Midbrain (tissue), 1 donor: ENCODE measurements around the gene ATP9A.
"Not testable (repeated sequence)": the region's sequence is repeated elsewhere in the genome, so short reads cannot be mapped to it uniquely, and the experiment has no call there.

ENCODE experiments used
- DNase-seq: peaks from one replicate; lab custom pipeline; 2025; lab: John Stamatoyannopoulos, UW

Gene ATP9A

GRCh38 chr20:51796340-51796739 lies 28.1 kb upstream of the ATP9A start:
- no peak for DNase-seq

DNA sequence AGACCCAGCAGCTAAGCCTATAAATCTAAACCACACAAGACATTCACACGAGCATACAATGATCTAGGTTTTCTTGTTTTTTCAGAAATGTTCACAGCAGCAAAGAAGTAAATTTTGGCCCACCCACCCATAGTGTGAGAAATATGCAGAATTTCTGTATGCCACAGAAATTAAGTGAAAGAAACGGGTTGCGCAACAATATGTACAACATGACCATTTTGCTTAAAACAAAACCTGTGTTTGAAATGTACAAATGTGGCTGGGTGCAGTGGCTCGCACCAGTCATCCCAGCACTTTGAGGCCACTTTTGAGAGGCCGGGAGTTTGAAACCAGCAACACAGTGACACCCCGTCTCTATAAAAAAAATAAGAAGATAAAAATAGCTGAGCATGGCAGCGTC lies 24.8 kb upstream of the ATP9A start:
- no peak for DNase-seq

- DNase-seq: no peak
Measured at GRCh38 chr20:51791626-51792025, 23.4 kb upstream of the ATP9A start.

DNA sequence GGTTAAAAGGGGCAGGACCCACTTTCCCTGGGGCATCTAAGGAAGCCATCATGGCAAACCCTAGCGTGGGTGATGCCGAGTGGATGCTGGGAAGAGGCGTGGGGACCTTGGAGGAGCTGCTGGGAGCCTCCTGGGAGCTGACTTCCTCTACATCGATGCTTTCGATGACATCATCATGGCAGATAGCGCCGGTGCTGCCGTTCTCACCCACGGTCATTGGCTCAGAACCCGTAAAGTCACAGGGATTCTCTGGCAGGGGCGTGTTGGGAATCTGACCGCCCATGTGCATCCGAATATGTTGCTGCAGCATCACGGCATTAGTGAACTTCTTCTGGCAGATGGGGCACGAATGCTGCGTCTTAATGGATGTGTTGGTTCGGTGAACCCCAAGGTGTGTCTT lies 22.1 kb upstream of the ATP9A start:
- no peak for DNase-seq

- no peak for DNase-seq
Measured at GRCh38 chr20:51789434-51789833, 21.2 kb upstream of the ATP9A start.

DNA sequence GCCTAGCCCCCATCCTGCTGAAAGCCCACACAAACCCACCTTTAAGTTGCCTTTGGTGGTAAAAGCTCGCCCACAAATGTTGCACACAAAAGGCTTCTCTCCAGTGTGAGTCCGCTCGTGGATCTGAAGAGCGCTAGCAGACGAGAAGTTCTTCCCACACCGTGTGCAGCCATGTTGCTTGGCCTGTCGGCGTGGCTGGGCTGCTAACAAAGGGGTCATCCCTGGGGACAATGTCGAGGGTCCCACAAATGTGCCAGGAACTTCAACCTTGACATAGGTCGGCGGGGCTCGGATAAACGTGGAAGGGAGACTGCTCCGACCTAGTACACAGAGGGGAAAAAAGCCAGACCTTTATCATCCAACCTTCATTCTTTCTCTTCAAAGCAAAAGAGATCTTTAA lies 20.6 kb upstream of the ATP9A start:
- no peak for DNase-seq

GRCh38 chr20:51784299-51784698 lies 16.1 kb upstream of the ATP9A start:
- no peak for DNase-seq

DNA sequence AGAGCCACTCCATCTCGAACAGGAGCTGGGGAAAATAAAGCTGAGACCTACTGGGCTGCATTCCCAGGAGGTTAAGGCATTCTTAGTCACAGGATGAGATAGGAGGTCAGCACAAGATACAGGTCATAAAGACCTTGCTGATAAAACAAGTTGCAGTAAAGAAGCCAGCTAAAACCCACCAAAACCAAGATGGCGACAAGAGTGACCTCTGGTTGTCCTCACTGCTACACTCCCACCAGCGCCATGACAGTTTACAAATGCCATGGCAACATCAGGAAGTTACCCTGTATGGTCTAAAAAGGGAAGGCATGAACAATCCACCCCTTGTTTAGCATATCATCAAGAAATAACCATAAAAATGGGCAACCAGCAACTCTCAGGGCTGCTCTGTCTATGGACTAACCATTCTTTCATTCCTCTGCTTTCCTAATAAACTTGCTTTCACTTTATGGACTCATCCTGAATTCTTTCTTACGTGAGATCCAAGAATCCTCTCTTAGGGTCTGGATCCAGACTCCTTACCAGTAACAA lies 10.1 kb upstream of the ATP9A start:
- not testable (repeated sequence) for DNase-seq

GRCh38 chr20:51775241-51775640 lies 7.1 kb upstream of the ATP9A start:
- DNase-seq: no peak

GRCh38 chr20:51772236-51772635 lies 4.0 kb upstream of the ATP9A start:
- DNase-seq: no peak

DNA sequence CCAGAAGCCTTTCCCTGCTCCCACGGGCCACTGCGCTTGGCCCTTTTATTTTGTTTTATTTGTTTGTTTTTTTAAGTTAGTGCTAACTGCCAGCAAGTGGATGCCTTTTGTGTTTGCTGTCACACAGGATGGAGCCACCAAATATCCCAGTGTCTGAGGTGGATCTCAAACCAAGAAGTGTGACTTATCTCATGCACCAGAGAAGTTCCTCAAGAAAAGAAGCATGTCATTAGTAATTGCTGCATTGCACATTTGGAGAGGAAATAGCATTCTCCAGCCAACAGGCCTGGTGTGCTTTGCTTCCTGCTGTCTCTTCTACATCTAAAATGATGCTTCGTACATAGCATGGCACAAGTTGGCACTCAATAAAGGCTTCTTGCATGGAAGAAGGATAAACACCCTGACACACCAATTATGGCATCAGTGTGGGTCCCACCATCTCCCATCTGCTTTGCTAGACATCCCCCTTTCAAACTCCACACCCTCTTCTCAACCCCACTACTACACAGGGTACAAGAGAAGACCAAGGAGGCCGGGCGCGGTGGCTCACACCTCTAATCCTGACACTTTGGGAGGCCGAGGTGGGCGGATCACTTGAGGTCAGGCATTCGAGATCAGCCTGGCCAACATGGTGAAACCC lies 1.9 kb upstream of the ATP9A start:
- DNase-seq: no peak

DNA sequence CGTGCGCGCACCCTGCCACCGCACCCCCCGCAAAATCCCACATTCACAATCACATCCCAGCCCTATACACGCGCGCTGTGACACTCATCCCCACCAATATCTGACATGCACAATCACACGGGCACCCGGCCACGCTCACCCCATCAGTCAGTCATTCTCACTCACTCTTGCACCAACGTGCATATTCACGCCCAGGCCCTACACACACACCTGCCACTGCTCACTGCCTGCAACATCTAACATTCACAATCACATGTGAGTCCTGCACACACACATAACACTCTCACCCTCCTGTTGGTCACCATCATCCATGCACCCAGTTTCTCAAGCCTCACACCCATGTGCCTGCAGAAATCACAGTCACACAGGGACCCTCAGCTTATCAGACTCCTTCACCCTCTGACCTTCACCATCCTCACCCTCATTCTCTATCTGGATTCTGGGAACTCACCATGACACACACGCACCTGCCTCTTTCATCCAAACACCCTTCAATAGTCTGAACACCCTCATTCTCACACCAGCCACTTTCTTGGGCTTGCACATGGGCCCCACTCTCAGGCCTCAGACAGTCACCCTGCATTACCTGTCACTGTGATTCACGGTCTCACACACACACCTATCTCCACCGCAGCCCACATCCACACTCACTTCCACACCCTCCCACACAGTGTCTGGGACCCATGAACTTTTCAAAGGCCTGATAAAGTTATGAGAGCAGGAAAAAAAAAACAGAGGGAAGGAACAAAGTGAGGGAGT lies 748 bp upstream of the ATP9A start:
- DNase-seq: no peak

DNA sequence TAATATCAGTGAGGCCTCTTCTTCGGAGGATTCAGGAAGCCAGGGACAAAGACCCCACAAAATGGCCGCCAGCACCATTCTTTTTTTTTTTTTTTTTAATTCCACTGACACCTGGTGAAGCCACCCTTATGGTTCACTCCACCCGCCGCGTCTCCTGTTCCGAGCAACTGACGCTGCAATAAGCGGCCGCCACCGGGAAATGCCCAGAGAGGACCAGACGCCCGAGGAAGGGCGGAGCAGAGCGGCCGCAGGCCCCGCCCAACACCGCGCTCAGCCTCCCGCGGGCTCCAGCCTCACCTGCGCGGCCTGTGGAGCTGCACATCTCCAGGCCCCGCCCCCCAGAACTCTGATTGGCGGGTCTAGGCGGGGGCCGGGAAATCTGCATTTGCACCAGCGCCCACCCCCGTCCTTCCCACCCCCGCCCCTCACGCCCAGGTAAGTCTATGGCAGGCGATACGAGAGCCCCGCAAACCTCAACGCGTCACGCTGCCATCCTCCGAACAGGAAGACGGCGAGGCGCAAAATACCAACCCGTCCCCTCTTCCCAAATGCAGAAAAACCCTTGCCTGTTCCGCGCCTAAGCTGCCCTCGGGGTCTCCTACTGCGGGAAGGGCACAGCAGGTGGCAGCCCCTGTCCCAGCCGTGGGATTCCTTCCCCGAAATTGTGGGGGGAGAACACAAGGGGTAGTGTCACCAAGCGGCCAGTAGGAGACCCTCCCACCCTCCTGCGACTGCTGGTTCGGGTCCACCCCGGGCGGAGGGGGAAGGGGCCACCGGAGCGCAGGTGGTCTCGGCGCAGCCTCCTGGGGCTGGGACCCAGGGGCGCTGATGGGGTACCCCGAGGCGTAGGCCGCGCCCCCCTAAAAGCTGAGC lies 960 bp downstream of the ATP9A start:
- DNase-seq: peak; percentile 72

GRCh38 chr20:51765381-51765780 lies 2.8 kb downstream of the ATP9A start:
- not testable (repeated sequence) for DNase-seq

- DNase-seq: no peak
Measured at GRCh38 chr20:51763965-51764602, 4.1 kb downstream of the ATP9A start.

GRCh38 chr20:51760905-51761546 lies 7.2 kb downstream of the ATP9A start:
- DNase-seq: no peak

GRCh38 chr20:51759769-51760510 lies 8.2 kb downstream of the ATP9A start:
- DNase-seq: no peak

- peak; percentile 81 for DNase-seq
Measured at GRCh38 chr20:51758978-51759544, 9.1 kb downstream of the ATP9A start.

GRCh38 chr20:51757226-51757625 lies 11.0 kb downstream of the ATP9A start:
- no peak for DNase-seq

- DNase-seq: no peak
Measured at GRCh38 chr20:51756653-51757052, 11.5 kb downstream of the ATP9A start.
